Stomach (tissue), 9 donors: ENCODE results near the gene IRF4. TPM values are rescaled to one million over a fixed set of nuclear protein-coding genes. Genes with fewer than 3 reads are reported as not detected.

ENCODE experiments used
- DNase-seq, 2 donors: peaks; one replicate each; pipeline versions ENCODE4 v3.0.0 to v3.0.0-alpha.2; 2013 to 2019
- H3K27ac ChIP-seq, 5 donors: fragments of 200-600 bp in 4 of 5; sonication (generic) in 4 of 5; one replicate each; pipeline ENCODE4 v1.5.1; 2013 to 2019; ENCODE audit warnings: mild to moderate bottlenecking in 1 of 5, moderate library complexity in 1 of 5
- H3K27me3 ChIP-seq, 3 donors: fragments of 200-600 bp; sonication (generic); one replicate each; pipeline ENCODE4 v1.5.1; 2017 to 2019; ENCODE audit warnings: mixed run types in 1 of 3
- H3K36me3 ChIP-seq, 4 donors: fragments of 200-600 bp; sonication (generic); 1 replicate in 3 of 4; 2 replicates in 1 of 4; pipeline ENCODE4 v1.5.1; 2016 to 2019
- H3K4me1 ChIP-seq, 4 donors: fragments of 200-600 bp; sonication (generic); one replicate each; pipeline ENCODE4 v1.5.1; 2016 to 2019
- H3K4me3 ChIP-seq, 4 donors: fragments of 200-600 bp; sonication (generic) in 3 of 4; one replicate each; pipeline ENCODE4 v1.5.1; 2016 to 2019; ENCODE audit warnings: mild to moderate bottlenecking in 1 of 4
- H3K9me3 ChIP-seq, 4 donors: fragments of 200-600 bp; sonication (generic); one replicate each; pipeline ENCODE4 v1.5.1; 2016 to 2019
- CTCF ChIP-seq, 7 experiments: fragments of 450-650 bp in 4 of 7; fragments of 200-600 bp in 3 of 7; sonication (generic) in 3 of 7; IDR thresholded peaks; one replicate each; pipeline ENCODE4 v1.5.1; 2016 to 2019; ENCODE audit warnings: antibody characterized with exemption in 7 of 7, control low read depth in 2 of 7, mild to moderate bottlenecking in 1 of 7
- EP300 ChIP-seq: sonication (generic); formaldehyde crosslinking; IDR thresholded peaks from one replicate; pipeline ENCODE4 v1.6.1; 2017; ENCODE audit warnings: antibody characterized with exemption
- POLR2A ChIP-seq, 4 donors: fragments of 450-650 bp; IDR thresholded peaks; one replicate each; pipeline ENCODE4 v1.6.1; 2016; ENCODE audit warnings: antibody characterized with exemption in 4 of 4, control low read depth in 2 of 4, mild to moderate bottlenecking in 1 of 4, moderate library complexity in 1 of 4
- POLR2AphosphoS5 ChIP-seq, 3 donors: sonication (generic); formaldehyde crosslinking; IDR thresholded peaks; one replicate each; pipeline ENCODE4 v1.6.1; 2016; ENCODE audit warnings: antibody characterized with exemption in 3 of 3
- WGBS, 5 donors: extraction: QIAGEN DNeasy Blood & Tissue Kit in 3 of 5; methylation state at CpG; one replicate each; pipeline versions ENCODE4 v1.1.5 to v1.1.7; 2013 to 2018; 5-methylcytosine and 5-hydroxymethylcytosine counted together
- intact Hi-C: fragments of 100-400 bp; cut with DNase I; formaldehyde crosslinking; loops from one replicate; pipeline ENCODE4 v1.15.1; 2023; ENCODE audit warnings: low total_unique reads
- polyA plus RNA-seq, 3 donors: library from polyadenylated mRNA; stranded (reverse); fragments of 200-250 nt; gene quantifications; one replicate each; pipeline ENCODE4 v1.2.3, GENCODE V29; 2013
- total RNA-seq, 5 donors: library from RNA; depleted of rRNA; stranded (reverse); fragments of >200 nt; gene quantifications; one replicate each; pipeline versions ENCODE4 v1.1.0 to v1.2.3, GENCODE V29; 2014 to 2016
- donor health status: healthy with polysubstance abuse.
- donor health status: Bipolar disorder and iron deficiency.
- donor health status: healthy.

Gene IRF4
- total and polyA plus RNA-seq, 8 donors: 0.48 to 7.0 (median 2.6) TPM; not detected in 1

- TF ChIP-seq POLR2A (IDR thresholded peaks at IDR 0.05) (no peak), CTCF (IDR thresholded peaks at IDR 0.05) (no peak), EP300 (no peak), POLR2AphosphoS5 (IDR thresholded peaks at IDR 0.05) (no peak)
- Histone ChIP-seq H3K9me3 (no peaks in the 10 kb centered on the region), H3K36me3 (peaks cover 8 to 33% (median 15%) of the 10 kb centered on the region in 4 donors), H3K27ac (no peak overlapping the region), H3K4me3 (no peak overlapping the region), H3K27me3 (no peaks in the 10 kb centered on the region), H3K4me1 (peaks cover 0 to 28% (median 0%) of the 10 kb centered on the region in 4 donors)
- intact Hi-C loops: no loop called here
- WGBS, 5 donors: 77 to 83% (median 80%) methylated on average over 10 of the region's 10 CpGs
- DNase-seq: no peak
Measured at GRCh38 chr6:343226-343935, 48.2 kb upstream of the IRF4 start.

- no peak overlapping the region for H3K27ac ChIP-seq
- peaks cover 16 to 41% (median 23%) of the 10 kb centered on the region in 4 donors for H3K36me3 ChIP-seq
- TF ChIP-seq CTCF (IDR thresholded peaks at IDR 0.05): no peak
- TF ChIP-seq POLR2A (IDR thresholded peaks at IDR 0.05): no peak
- TF ChIP-seq EP300: no peak
- TF ChIP-seq POLR2AphosphoS5 (IDR thresholded peaks at IDR 0.05): no peak
- H3K4me1 ChIP-seq: peaks cover 0 to 20% (median 0%) of the 10 kb centered on the region in 4 donors
- no peaks in the 10 kb centered on the region for H3K9me3 ChIP-seq
- H3K27me3 ChIP-seq: no peaks in the 10 kb centered on the region
- WGBS, 5 donors: 80 to 87% (median 86%) methylated on average over 20 of the region's 20 CpGs
- H3K4me3 ChIP-seq: no peak overlapping the region
- intact Hi-C loops: no loop called here
- no peak for DNase-seq
Measured at GRCh38 chr6:343960-344815, 47.4 kb upstream of the IRF4 start.

GRCh38 chr6:344816-345340, 46.7 kb upstream of the IRF4 start:
- Histone ChIP-seq H3K9me3 (no peaks in the 10 kb centered on the region), H3K4me1 (peaks cover 0 to 20% (median 0%) of the 10 kb centered on the region in 4 donors), H3K36me3 (peaks cover 21 to 48% (median 30%) of the 10 kb centered on the region in 4 donors), H3K27me3 (no peaks in the 10 kb centered on the region), H3K4me3 (no peak overlapping the region), H3K27ac (no peak overlapping the region)
- WGBS, 5 donors: 70 to 88% (median 79%) methylated on average over 8 of the region's 8 CpGs
- no peak for TF ChIP-seq EP300
- TF ChIP-seq POLR2A (IDR thresholded peaks at IDR 0.05): no peak
- no peak for TF ChIP-seq CTCF (IDR thresholded peaks at IDR 0.05)
- no peak for TF ChIP-seq POLR2AphosphoS5 (IDR thresholded peaks at IDR 0.05)
- no peak for DNase-seq
- intact Hi-C loops: no loop called here

- Histone ChIP-seq H3K27ac (no peak overlapping the region), H3K4me1 (peaks cover 0 to 11% (median 0%) of the 10 kb centered on the region in 4 donors), H3K27me3 (no peaks in the 10 kb centered on the region), H3K9me3 (no peaks in the 10 kb centered on the region), H3K36me3 (peaks cover 21 to 48% (median 39%) of the 10 kb centered on the region in 4 donors), H3K4me3 (no peak overlapping the region)
- intact Hi-C loops: no loop called here
- no peak for DNase-seq
- 87 to 93% (median 91%) methylated on average over 17 of the region's 17 CpGs for WGBS, 5 donors
- TF ChIP-seq POLR2AphosphoS5 (IDR thresholded peaks at IDR 0.05) (no peak), EP300 (no peak), POLR2A (IDR thresholded peaks at IDR 0.05) (no peak), CTCF (IDR thresholded peaks at IDR 0.05) (no peak)
Measured at GRCh38 chr6:345747-346385, 45.7 kb upstream of the IRF4 start.
